ENCODE measurements around the gene OTOGL. TPM values are rescaled to one million over a fixed set of nuclear protein-coding genes. Genes with fewer than 3 reads are reported as not detected.

The OTOGL gene
- total RNA-seq, 5 donors from 2014 or later (not counting 1 experiment from before 2014, with no cell fraction given) = not detected

DNA sequence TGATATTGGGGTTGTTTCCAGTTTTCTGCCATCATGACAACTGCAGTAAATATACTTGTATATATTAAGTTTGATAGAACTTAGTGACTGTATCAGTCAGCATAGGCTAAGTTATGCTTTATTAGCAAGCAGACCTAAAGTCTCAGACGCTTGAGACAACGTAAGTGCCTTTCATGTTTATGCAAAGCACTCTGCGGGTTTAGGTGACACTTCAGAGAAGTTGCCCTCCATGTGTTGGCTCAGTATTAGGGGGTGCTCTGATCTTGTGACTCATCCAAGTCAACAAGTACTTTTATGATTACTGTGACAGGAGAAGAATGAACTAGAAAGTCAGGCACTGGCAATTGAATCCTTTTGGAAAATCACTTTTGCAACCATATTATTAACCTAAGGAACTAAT, 13.3 kb upstream of the OTOGL start:
- Histone ChIP-seq H3K27me3 (replicated peaks in 1 of 2; ENCODE audit: control insufficient read depth in 2 of 2, extremely low read depth in 1 of 2, insufficient read depth in 2 of 2, low read length in 1 of 2) (peaks cover 0 to 7% of the 10 kb centered on the region in 2 experiments), H3K9me3 (no peaks in the 10 kb centered on the region), H3K4me3 (ENCODE audit: control insufficient read depth in 1 of 2, extremely low read depth in 1 of 2, low read length in 1 of 2) (no peak overlapping the region), H3K4me1 (ENCODE audit: control insufficient read depth in 1 of 2, extremely low read depth in 1 of 2, insufficient read depth in 2 of 2, low read length in 2 of 2) (peaks cover 2 to 18% of the 10 kb centered on the region in 2 experiments), H3K27ac (ENCODE audit: low read length) (no peak overlapping the region), H3K36me3 (ENCODE audit: control insufficient read depth in 2 of 2, extremely low read depth in 1 of 2, insufficient read depth in 1 of 2, low read length in 1 of 2) (no peaks in the 10 kb centered on the region)
- H3K36me3 Mint-ChIP-seq = peaks cover 21% of the 10 kb centered on the region
- ATAC-seq (replicated peaks in 1 of 4) (no peak), DNase-seq (peak in 1 of 35 experiments; percentile 3)
- no peak overlapping the region for H3K27ac Mint-ChIP-seq
- POLR2A ChIA-PET = no interaction called here
- H3K4me3 Mint-ChIP-seq = no peak overlapping the region
- H3K27me3 Mint-ChIP-seq = peaks cover 0 to 1% of the 10 kb centered on the region in 2 donors
- peaks cover 19 to 29% (median 22%) of the 10 kb centered on the region in 3 donors for H3K9me3 Mint-ChIP-seq
- WGBS (ENCODE audit: insufficient coverage) = 67% methylated on average over 3 of the region's 3 CpGs
- CTCF ChIA-PET = no interaction called here
- peaks cover 24 to 29% (median 25%) of the 10 kb centered on the region in 3 donors for H3K4me1 Mint-ChIP-seq

DNA sequence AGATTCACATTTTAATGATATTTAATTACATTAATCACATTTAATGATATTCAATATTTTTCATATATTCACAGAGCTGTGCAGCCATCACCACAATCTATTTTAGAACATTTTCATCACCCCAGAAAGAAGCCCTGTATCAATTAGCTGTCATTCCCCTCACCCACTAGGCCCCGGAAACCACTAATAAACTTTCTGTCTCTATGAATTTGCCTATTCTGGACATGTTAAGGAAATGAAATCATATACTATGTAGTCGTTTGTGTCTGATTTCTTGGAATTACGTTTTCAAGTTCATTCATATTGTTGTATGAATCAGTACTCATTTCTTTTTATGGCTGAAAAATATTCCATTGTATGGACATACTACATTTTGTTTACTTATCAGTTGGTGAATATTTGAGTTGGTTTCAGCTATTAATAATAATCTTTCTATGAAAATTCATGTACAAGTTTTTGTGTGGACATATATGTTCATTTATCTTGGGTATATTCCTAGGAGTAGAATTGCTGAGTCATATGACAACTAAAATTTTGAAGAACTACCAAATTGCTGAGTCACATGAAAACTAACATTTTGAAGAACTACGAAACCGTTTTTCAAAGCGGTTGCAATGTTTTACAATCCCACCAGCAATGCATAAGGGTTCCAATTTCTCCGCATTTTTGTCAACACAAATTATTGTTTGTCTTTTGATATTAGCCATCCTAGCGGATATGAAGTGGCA, 11.7 kb upstream of the OTOGL start:
- no peak overlapping the region for H3K27ac ChIP-seq (ENCODE audit: low read length)
- H3K27me3 ChIP-seq (replicated peaks in 1 of 2; ENCODE audit: control insufficient read depth in 2 of 2, extremely low read depth in 1 of 2, insufficient read depth in 2 of 2, low read length in 1 of 2) = peaks cover 0 to 7% of the 10 kb centered on the region in 2 experiments
- peaks cover 4 to 21% (median 14%) of the 10 kb centered on the region in 3 donors for H3K9me3 Mint-ChIP-seq
- H3K27me3 Mint-ChIP-seq = peaks cover 0 to 1% of the 10 kb centered on the region in 2 donors
- ATAC-seq (replicated peaks in 1 of 4) = no peak
- peaks cover 2 to 18% of the 10 kb centered on the region in 2 experiments for H3K4me1 ChIP-seq (ENCODE audit: control insufficient read depth in 1 of 2, extremely low read depth in 1 of 2, insufficient read depth in 2 of 2, low read length in 2 of 2)
- POLR2A ChIA-PET = interaction anchor here in 1 of 2 donors (0.6 kb wide), 1 partner anchor 344 kb away, joined by 3 read pairs; no protein-coding TSS in a partner anchor
- WGBS (ENCODE audit: insufficient coverage) = 73% methylated on average over 4 of the region's 8 CpGs
- H3K4me1 Mint-ChIP-seq = peaks cover 20 to 21% (median 20%) of the 10 kb centered on the region in 3 donors
- H3K36me3 ChIP-seq (ENCODE audit: control insufficient read depth in 2 of 2, extremely low read depth in 1 of 2, insufficient read depth in 1 of 2, low read length in 1 of 2) = no peaks in the 10 kb centered on the region
- H3K4me3 Mint-ChIP-seq = no peak overlapping the region
- peaks cover 8% of the 10 kb centered on the region for H3K36me3 Mint-ChIP-seq
- H3K27ac Mint-ChIP-seq = no peak overlapping the region
- DNase-seq = no peak
- no peak overlapping the region for H3K4me3 ChIP-seq (ENCODE audit: control insufficient read depth in 1 of 2, extremely low read depth in 1 of 2, low read length in 1 of 2)
- no peaks in the 10 kb centered on the region for H3K9me3 ChIP-seq
- CTCF ChIA-PET = no interaction called here

DNA sequence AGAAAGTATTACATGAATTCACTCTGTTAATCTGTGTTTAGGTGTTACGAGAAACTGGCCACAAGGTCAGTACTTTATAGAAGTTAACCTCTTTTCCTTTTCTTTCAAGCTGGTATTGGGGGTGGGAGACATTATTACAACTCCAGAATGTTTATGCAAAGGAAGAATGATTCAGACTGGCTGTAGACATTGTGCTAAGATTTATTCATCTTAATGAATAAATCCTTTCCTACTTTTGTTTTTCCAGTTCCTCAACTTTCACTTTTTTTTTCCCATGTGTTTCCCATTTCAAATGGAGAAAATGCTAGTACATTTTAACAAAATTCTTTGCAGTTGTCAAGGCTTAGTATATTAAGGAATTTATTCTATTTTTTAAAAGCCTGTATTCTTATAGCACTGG, 1.3 kb downstream of the OTOGL start:
- Histone ChIP-seq H3K27ac (ENCODE audit: low read length) (no peak overlapping the region), H3K4me1 (ENCODE audit: control insufficient read depth in 1 of 2, extremely low read depth in 1 of 2, insufficient read depth in 2 of 2, low read length in 2 of 2) (no peaks in the 10 kb centered on the region), H3K36me3 (ENCODE audit: control insufficient read depth in 2 of 2, extremely low read depth in 1 of 2, insufficient read depth in 1 of 2, low read length in 1 of 2) (no peaks in the 10 kb centered on the region), H3K4me3 (ENCODE audit: control insufficient read depth in 1 of 2, extremely low read depth in 1 of 2, low read length in 1 of 2) (no peak overlapping the region), H3K27me3 (replicated peaks in 1 of 2; ENCODE audit: control insufficient read depth in 2 of 2, extremely low read depth in 1 of 2, insufficient read depth in 2 of 2, low read length in 1 of 2) (no peaks in the 10 kb centered on the region), H3K9me3 (no peaks in the 10 kb centered on the region)
- DNase-seq (no peak), ATAC-seq (replicated peaks in 1 of 4) (no peak)
- H3K4me1 Mint-ChIP-seq = no peaks in the 10 kb centered on the region
- H3K27ac Mint-ChIP-seq = no peak overlapping the region
- CTCF ChIA-PET = no interaction called here
- POLR2A ChIA-PET = no interaction called here
- H3K36me3 Mint-ChIP-seq = no peaks in the 10 kb centered on the region
- no peak overlapping the region for H3K4me3 Mint-ChIP-seq
- no peaks in the 10 kb centered on the region for H3K27me3 Mint-ChIP-seq
- H3K9me3 Mint-ChIP-seq = no peaks in the 10 kb centered on the region
- no CpG with 5 or more reads among the region's 1 CpG for WGBS (ENCODE audit: insufficient coverage)

DNA sequence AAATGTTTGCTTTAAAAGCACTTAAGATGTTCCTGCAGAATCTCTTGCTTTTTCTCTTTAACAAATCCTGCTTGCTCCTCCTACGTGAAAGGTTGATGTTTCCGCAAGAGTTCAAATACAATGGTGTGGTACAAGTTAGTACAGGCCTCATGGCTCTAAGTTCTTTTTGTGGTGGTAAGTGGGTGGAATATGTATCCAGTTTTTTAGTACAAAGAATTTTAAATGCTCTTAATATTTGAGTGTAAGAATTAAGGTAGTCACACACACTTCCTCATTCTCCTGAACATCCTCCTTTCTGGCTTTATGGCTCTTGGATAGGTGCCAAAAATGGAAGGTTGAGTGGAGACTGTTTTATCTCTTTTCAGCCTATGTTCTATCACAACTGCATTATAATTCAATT, 1.8 kb downstream of the OTOGL start:
- no peaks in the 10 kb centered on the region for H3K9me3 Mint-ChIP-seq
- H3K4me3 Mint-ChIP-seq = no peak overlapping the region
- no peak overlapping the region for H3K27ac Mint-ChIP-seq
- no peak for DNase-seq
- H3K36me3 Mint-ChIP-seq = no peaks in the 10 kb centered on the region
- H3K4me1 Mint-ChIP-seq = no peaks in the 10 kb centered on the region
- ChIA-PET POLR2A (no interaction called here), CTCF (interaction anchor here in 1 of 2 donors (0.6 kb wide), 1 partner anchor 85 kb away, joined by 3 read pairs; no protein-coding TSS in a partner anchor)
- Histone ChIP-seq H3K36me3 (ENCODE audit: control insufficient read depth in 2 of 2, extremely low read depth in 1 of 2, insufficient read depth in 1 of 2, low read length in 1 of 2) (no peaks in the 10 kb centered on the region), H3K9me3 (no peaks in the 10 kb centered on the region), H3K27ac (ENCODE audit: low read length) (no peak overlapping the region), H3K4me3 (ENCODE audit: control insufficient read depth in 1 of 2, extremely low read depth in 1 of 2, low read length in 1 of 2) (no peak overlapping the region), H3K4me1 (ENCODE audit: control insufficient read depth in 1 of 2, extremely low read depth in 1 of 2, insufficient read depth in 2 of 2, low read length in 2 of 2) (no peaks in the 10 kb centered on the region), H3K27me3 (replicated peaks in 1 of 2; ENCODE audit: control insufficient read depth in 2 of 2, extremely low read depth in 1 of 2, insufficient read depth in 2 of 2, low read length in 1 of 2) (no peaks in the 10 kb centered on the region)
- ATAC-seq (replicated peaks in 1 of 4) = no peak
- H3K27me3 Mint-ChIP-seq = no peaks in the 10 kb centered on the region
- WGBS (ENCODE audit: insufficient coverage) = no CpG with 5 or more reads among the region's 2 CpGs

DNA sequence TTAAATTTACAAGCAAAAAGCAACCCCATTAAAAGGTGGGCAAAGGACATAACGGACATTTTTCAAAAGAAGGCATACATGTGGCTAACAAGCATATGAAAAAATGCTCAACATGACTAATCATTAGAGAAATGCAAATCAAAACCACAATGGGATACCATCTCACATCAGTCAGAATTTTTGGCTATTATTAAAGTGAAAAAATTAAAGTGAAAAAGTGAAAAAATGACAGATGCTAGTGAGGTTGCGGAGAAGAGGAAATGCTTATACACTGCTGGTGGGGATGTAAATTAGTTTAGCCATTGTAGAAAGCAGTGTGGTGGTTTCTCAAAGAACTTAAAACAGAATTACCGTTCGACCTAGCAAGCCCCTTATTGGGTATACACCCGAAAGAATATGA, 7.9 kb downstream of the OTOGL start:
- H3K27ac Mint-ChIP-seq = no peak overlapping the region
- no peaks in the 10 kb centered on the region for H3K4me1 ChIP-seq (ENCODE audit: control insufficient read depth in 1 of 2, extremely low read depth in 1 of 2, insufficient read depth in 2 of 2, low read length in 2 of 2)
- no peak overlapping the region for H3K4me3 Mint-ChIP-seq
- H3K27me3 ChIP-seq (replicated peaks in 1 of 2; ENCODE audit: control insufficient read depth in 2 of 2, extremely low read depth in 1 of 2, insufficient read depth in 2 of 2, low read length in 1 of 2) = no peaks in the 10 kb centered on the region
- no peaks in the 10 kb centered on the region for H3K36me3 Mint-ChIP-seq
- WGBS (ENCODE audit: insufficient coverage) = 100% methylated on average over 1 of the region's 5 CpGs
- POLR2A ChIA-PET = no interaction called here
- H3K27me3 Mint-ChIP-seq = no peaks in the 10 kb centered on the region
- no peak overlapping the region for H3K4me3 ChIP-seq (ENCODE audit: control insufficient read depth in 1 of 2, extremely low read depth in 1 of 2, low read length in 1 of 2)
- CTCF ChIA-PET = no interaction called here
- no peak overlapping the region for H3K27ac ChIP-seq (ENCODE audit: low read length)
- no peaks in the 10 kb centered on the region for H3K9me3 ChIP-seq
- H3K4me1 Mint-ChIP-seq = no peaks in the 10 kb centered on the region
- ATAC-seq (replicated peaks in 1 of 4) = no peak
- no peaks in the 10 kb centered on the region for H3K36me3 ChIP-seq (ENCODE audit: control insufficient read depth in 2 of 2, extremely low read depth in 1 of 2, insufficient read depth in 1 of 2, low read length in 1 of 2)
- no peaks in the 10 kb centered on the region for H3K9me3 Mint-ChIP-seq
- DNase-seq = no peak

DNA sequence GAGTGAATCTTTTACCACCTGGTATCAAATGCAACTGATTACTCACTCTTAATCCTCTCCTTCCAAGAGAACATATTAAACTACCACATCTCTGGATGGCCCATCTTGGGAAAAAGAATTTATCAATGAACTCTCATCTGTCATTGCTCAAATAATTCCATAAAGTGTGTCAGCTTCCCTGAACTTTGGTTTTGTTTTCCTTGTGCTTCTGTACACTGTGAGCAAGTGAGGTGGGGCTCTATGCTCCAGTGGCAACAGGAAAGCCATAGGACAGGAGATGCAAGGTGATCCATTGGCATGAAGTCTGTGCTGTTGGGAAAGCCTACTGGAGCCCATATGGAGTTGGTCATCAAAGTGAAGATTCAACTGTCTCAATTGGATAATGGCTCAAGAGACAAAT, 17.4 kb downstream of the OTOGL start:
- Mint-ChIP-seq H3K9me3 (peaks cover 6 to 20% (median 13%) of the 10 kb centered on the region in 3 donors), H3K36me3 (no peaks in the 10 kb centered on the region), H3K4me1 (no peaks in the 10 kb centered on the region), H3K4me3 (no peak overlapping the region), H3K27ac (no peak overlapping the region), H3K27me3 (no peaks in the 10 kb centered on the region)
- DNase-seq = no peak
- POLR2A ChIA-PET = no interaction called here
- Histone ChIP-seq H3K9me3 (no peaks in the 10 kb centered on the region), H3K4me1 (ENCODE audit: control insufficient read depth in 1 of 2, extremely low read depth in 1 of 2, insufficient read depth in 2 of 2, low read length in 2 of 2) (no peaks in the 10 kb centered on the region), H3K36me3 (ENCODE audit: control insufficient read depth in 2 of 2, extremely low read depth in 1 of 2, insufficient read depth in 1 of 2, low read length in 1 of 2) (no peaks in the 10 kb centered on the region), H3K4me3 (ENCODE audit: control insufficient read depth in 1 of 2, extremely low read depth in 1 of 2, low read length in 1 of 2) (no peak overlapping the region), H3K27me3 (replicated peaks in 1 of 2; ENCODE audit: control insufficient read depth in 2 of 2, extremely low read depth in 1 of 2, insufficient read depth in 2 of 2, low read length in 1 of 2) (peaks cover 0 to 6% of the 10 kb centered on the region in 2 experiments), H3K27ac (ENCODE audit: low read length) (no peak overlapping the region)
- no peak for ATAC-seq (replicated peaks in 1 of 4)
- CTCF ChIA-PET = no interaction called here

All from T-cell (primary cell).